Activated CD8-positive, alpha-beta T cell treated with anti-CD3 and anti-CD28 coated beads, Interleukin-2, amount 10 ng/mL, durations not matched to agents 7 days and 5 days (primary cell): ENCODE data around the gene PPP4R4. TPM values are rescaled to one million over a fixed set of nuclear protein-coding genes. Genes with fewer than 3 reads are reported as not detected.

Experiments used
- ATAC-seq: fragments of 150-1000 bp; cut with Tn5 transposase; one replicate; pipeline ENCODE4 v1.10.0; 2021; ENCODE audit warnings: moderate library complexity
- CTCF ChIA-PET: fragments of 350-600 bp; sonication (Branson Sonifier 250); formaldehyde crosslinking; loops from one replicate; lab custom pipeline; 2021; ENCODE audit warnings: antibody characterized with exemption; lab: Charles Lee
- POLR2A ChIA-PET: fragments of 350-600 bp; sonication (Branson Sonifier 250); formaldehyde crosslinking; loops from one replicate; lab custom pipeline; 2021; ENCODE audit warnings: antibody characterized with exemption; lab: Charles Lee
- DNase-seq: peaks from one replicate; pipeline ENCODE4 v3.0.0-alpha.2; 2020
- H3K27ac Mint-ChIP-seq: one replicate; pipeline ENCODE4 v1.8.0; 2021; ENCODE audit warnings: mild to moderate bottlenecking, mixed read lengths
- H3K27me3 Mint-ChIP-seq: one replicate; pipeline ENCODE4 v1.8.0; 2021; ENCODE audit warnings: low read depth, mixed read lengths
- H3K36me3 Mint-ChIP-seq: one replicate; pipeline ENCODE4 v1.8.0; 2021; ENCODE audit warnings: low read depth, mixed read lengths
- H3K4me1 Mint-ChIP-seq: one replicate; pipeline ENCODE4 v1.8.0; 2021; ENCODE audit warnings: low read depth, mixed read lengths
- H3K4me3 Mint-ChIP-seq: one replicate; pipeline ENCODE4 v1.8.0; 2021; ENCODE audit warnings: mild to moderate bottlenecking, mixed read lengths
- H3K9me3 Mint-ChIP-seq: one replicate; pipeline ENCODE4 v1.8.0; 2022; ENCODE audit warnings: mixed read lengths; ENCODE audit not compliant: insufficient read depth
- total RNA-seq, 2 experiments: library from RNA; stranded (reverse); gene quantifications; one replicate each; pipeline ENCODE4 v1.2.3, GENCODE V29; 2021

Gene PPP4R4
- total RNA-seq, 2 experiments from 2014 or later: 0.16 to 0.26 TPM

GRCh38 chr14:94282991-94283723 lies 109.0 kb downstream of the PPP4R4 start:
- Mint-ChIP-seq H3K9me3 (no peaks in the 10 kb centered on the region), H3K36me3 (no peaks in the 10 kb centered on the region), H3K4me3 (no peak overlapping the region), H3K4me1 (no peaks in the 10 kb centered on the region), H3K27ac (no peak overlapping the region), H3K27me3 (peaks cover 16% of the 10 kb centered on the region)
- ChIA-PET CTCF (no interaction called here), POLR2A (no interaction called here)
- DNase-seq (no peak), ATAC-seq (no peak)

- Mint-ChIP-seq H3K36me3 (no peaks in the 10 kb centered on the region), H3K9me3 (no peaks in the 10 kb centered on the region), H3K27ac (no peak overlapping the region), H3K4me3 (no peak overlapping the region), H3K4me1 (no peaks in the 10 kb centered on the region), H3K27me3 (peaks cover 14% of the 10 kb centered on the region)
- DNase-seq (no peak), ATAC-seq (no peak)
- ChIA-PET CTCF (no interaction called here), POLR2A (no interaction called here)
Measured at GRCh38 chr14:94284221-94284620, 110.1 kb downstream of the PPP4R4 start.

DNA sequence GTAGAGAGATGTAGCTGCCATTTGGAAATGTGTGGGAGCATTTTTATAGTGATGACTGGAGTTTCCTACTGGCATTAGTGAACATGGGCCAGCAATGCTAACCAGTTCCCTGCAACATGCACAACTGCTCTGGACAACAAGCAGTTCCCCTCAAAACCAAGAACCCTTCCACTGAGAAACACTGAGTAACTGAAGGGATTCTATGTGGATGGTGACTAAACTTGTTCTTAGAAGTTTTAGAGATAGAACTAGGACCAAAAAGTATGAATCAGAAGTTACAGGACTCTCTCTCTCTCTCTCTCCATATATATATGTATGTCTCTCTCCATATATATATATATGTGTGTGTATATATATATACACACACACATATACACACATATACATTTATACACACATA lies 111.0 kb downstream of the PPP4R4 start:
- Mint-ChIP-seq H3K9me3 (no peaks in the 10 kb centered on the region), H3K4me1 (no peaks in the 10 kb centered on the region), H3K27me3 (peaks cover 14% of the 10 kb centered on the region), H3K27ac (no peak overlapping the region), H3K4me3 (no peak overlapping the region), H3K36me3 (no peaks in the 10 kb centered on the region)
- ChIA-PET POLR2A (no interaction called here), CTCF (no interaction called here)
- ATAC-seq: no peak
- no peak for DNase-seq

GRCh38 chr14:94288610-94289465 lies 114.7 kb downstream of the PPP4R4 start:
- H3K4me1 Mint-ChIP-seq: no peaks in the 10 kb centered on the region
- POLR2A ChIA-PET: no interaction called here
- no peak overlapping the region for H3K4me3 Mint-ChIP-seq
- H3K36me3 Mint-ChIP-seq: no peaks in the 10 kb centered on the region
- peaks cover 11% of the 10 kb centered on the region for H3K27me3 Mint-ChIP-seq
- H3K9me3 Mint-ChIP-seq: no peaks in the 10 kb centered on the region
- no peak overlapping the region for H3K27ac Mint-ChIP-seq
- ATAC-seq: no peak
- CTCF ChIA-PET: no interaction called here
- DNase-seq: no peak

GRCh38 chr14:94290197-94290596 lies 116.1 kb downstream of the PPP4R4 start:
- Mint-ChIP-seq H3K4me1 (no peaks in the 10 kb centered on the region), H3K27me3 (peaks cover 11% of the 10 kb centered on the region), H3K36me3 (no peaks in the 10 kb centered on the region), H3K9me3 (no peaks in the 10 kb centered on the region), H3K27ac (no peak overlapping the region), H3K4me3 (no peak overlapping the region)
- ATAC-seq (no peak), DNase-seq (no peak)
- CTCF ChIA-PET: no interaction called here
- POLR2A ChIA-PET: interaction anchor here (0.6 kb wide), 1 partner anchor 110 kb away, joined by 3 read pairs; no protein-coding TSS in a partner anchor

- ChIA-PET CTCF (no interaction called here), POLR2A (no interaction called here)
- H3K4me3 Mint-ChIP-seq: no peak overlapping the region
- no peaks in the 10 kb centered on the region for H3K4me1 Mint-ChIP-seq
- no peak overlapping the region for H3K27ac Mint-ChIP-seq
- no peaks in the 10 kb centered on the region for H3K9me3 Mint-ChIP-seq
- H3K27me3 Mint-ChIP-seq: peaks cover 8% of the 10 kb centered on the region
- ATAC-seq: no peak
- DNase-seq: no peak
- H3K36me3 Mint-ChIP-seq: no peaks in the 10 kb centered on the region
Measured at GRCh38 chr14:94291159-94291905, 117.2 kb downstream of the PPP4R4 start.

- DNase-seq (no peak), ATAC-seq (no peak)
- ChIA-PET POLR2A (no interaction called here), CTCF (no interaction called here)
- Mint-ChIP-seq H3K4me1 (no peaks in the 10 kb centered on the region), H3K36me3 (no peaks in the 10 kb centered on the region), H3K4me3 (no peak overlapping the region), H3K27me3 (peaks cover 7% of the 10 kb centered on the region), H3K27ac (no peak overlapping the region), H3K9me3 (no peaks in the 10 kb centered on the region)
Measured at GRCh38 chr14:94291906-94292525, 117.9 kb downstream of the PPP4R4 start.

DNA sequence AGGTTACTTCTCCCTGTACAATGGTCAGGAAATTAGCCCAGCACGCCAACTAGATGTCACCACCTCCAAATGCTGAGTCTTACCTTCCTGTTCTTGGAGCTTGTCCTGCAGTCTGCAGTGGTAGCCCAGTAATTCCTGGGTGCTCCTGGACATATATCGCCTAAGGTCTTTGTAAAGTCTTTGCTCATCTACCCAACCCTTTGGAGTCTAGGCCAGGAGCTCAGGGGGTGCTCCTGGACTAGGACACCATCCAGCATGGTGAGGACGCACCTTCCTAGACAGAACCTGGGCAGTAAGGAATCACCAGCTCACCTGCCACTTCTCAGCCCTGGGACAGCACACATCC lies 118.4 kb downstream of the PPP4R4 start:
- POLR2A ChIA-PET: no interaction called here

GRCh38 chr14:94292872-94293577 lies 118.9 kb downstream of the PPP4R4 start, which contains the start of gene SERPINA10:
Gene SERPINA10 (minus strand): TSS chr14:94293268. CDS start chr14:94290593, 2,675 bp downstream.
- Mint-ChIP-seq H3K4me1 (no peaks in the 10 kb centered on the region), H3K27me3 (no peaks in the 10 kb centered on the region), H3K27ac (no peak within 1 kb of the TSS), H3K4me3 (no peak within 1 kb of the TSS), H3K36me3 (no peaks in the 10 kb centered on the region), H3K9me3 (no peaks in the 10 kb centered on the region)
- CTCF ChIA-PET: no interaction called here
- DNase-seq (no peak), ATAC-seq (no peak)
- POLR2A ChIA-PET: no interaction called here

More for the DNA sequence above, 118.4 kb downstream of the PPP4R4 start:
- peaks cover 2% of the 10 kb centered on the region for H3K27me3 Mint-ChIP-seq
- DNase-seq: no peak
- no peak overlapping the region for H3K27ac Mint-ChIP-seq
- no peak for ATAC-seq
- H3K36me3 Mint-ChIP-seq: no peaks in the 10 kb centered on the region
- H3K4me3 Mint-ChIP-seq: no peak overlapping the region
- no peaks in the 10 kb centered on the region for H3K4me1 Mint-ChIP-seq
- CTCF ChIA-PET: no interaction called here
- H3K9me3 Mint-ChIP-seq: no peaks in the 10 kb centered on the region

DNA sequence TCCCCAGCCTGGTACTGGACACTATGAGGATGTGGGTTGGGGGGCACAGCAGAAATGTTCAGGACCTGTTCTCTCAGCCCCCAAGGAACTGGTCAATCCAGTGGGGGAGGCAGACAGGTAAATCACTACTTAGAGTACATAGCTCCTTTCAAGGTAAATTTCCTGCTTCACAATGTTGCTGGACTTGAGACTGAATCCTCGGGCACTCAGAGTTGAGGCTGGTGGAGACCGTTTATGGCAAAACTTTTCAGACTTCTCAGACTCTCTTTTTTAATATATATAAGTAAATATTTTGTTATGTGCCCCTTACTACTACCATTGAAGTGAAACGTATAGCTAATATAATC lies 119.4 kb downstream of the PPP4R4 start:
- Mint-ChIP-seq H3K4me3 (no peak overlapping the region), H3K27ac (no peak overlapping the region), H3K27me3 (no peaks in the 10 kb centered on the region), H3K9me3 (no peaks in the 10 kb centered on the region), H3K36me3 (no peaks in the 10 kb centered on the region), H3K4me1 (no peaks in the 10 kb centered on the region)
- CTCF ChIA-PET: no interaction called here
- POLR2A ChIA-PET: no interaction called here
- DNase-seq (no peak), ATAC-seq (no peak)
